ENCODE results near the gene RAB39A. TPM values are rescaled to one million over a fixed set of nuclear protein-coding genes. Genes with fewer than 3 reads are reported as not detected.

RAB39A gene
- total RNA-seq, 4 donors from 2014 or later, result 0.13 to 0.95 (median 0.67) TPM; not detected in 1

- 55 to 63% methylated on average over 8 of the region's 8 CpGs for WGBS, 2 donors
Measured at GRCh38 chr11:107963091-107963490, 34.8 kb downstream of the RAB39A start.

GRCh38 chr11:107969219-107969618 lies 41.0 kb downstream of the RAB39A start:
- no peak for DNase-seq
- Histone ChIP-seq H3K36me3 (no peaks in the 10 kb centered on the region), H3K4me1 (no peaks in the 10 kb centered on the region), H3K9me3 (no peaks in the 10 kb centered on the region), H3K27ac (no peak overlapping the region), H3K27me3 (no peaks in the 10 kb centered on the region), H3K4me3 (no peak overlapping the region)
- intact Hi-C loops (cut with DNase I), result no loop called here
- TF ChIP-seq CTCF (IDR thresholded peaks at IDR 0.05) (no peak), POLR2A (IDR thresholded peaks at IDR 0.05) (no peak)

More at GRCh38 chr11:107963091-107963490, 34.8 kb downstream of the RAB39A start:
- no peaks in the 10 kb centered on the region for H3K36me3 ChIP-seq
- H3K4me3 ChIP-seq, result no peak overlapping the region
- no peak overlapping the region for H3K27ac ChIP-seq
- H3K4me1 ChIP-seq, result no peaks in the 10 kb centered on the region
- DNase-seq, result no peak
- H3K9me3 ChIP-seq, result no peaks in the 10 kb centered on the region
- intact Hi-C loops (cut with DNase I), result no loop called here
- no peak for TF ChIP-seq POLR2A (IDR thresholded peaks at IDR 0.05)
- no peak for TF ChIP-seq CTCF (IDR thresholded peaks at IDR 0.05)
- peaks cover 0 to 3% (median 0%) of the 10 kb centered on the region in 4 donors for H3K27me3 ChIP-seq

GRCh38 chr11:107970049-107970448 lies 41.8 kb downstream of the RAB39A start:
- DNase-seq, result no peak
- H3K27me3 ChIP-seq, result no peaks in the 10 kb centered on the region
- no peak overlapping the region for H3K27ac ChIP-seq
- no peaks in the 10 kb centered on the region for H3K36me3 ChIP-seq
- TF ChIP-seq POLR2A (IDR thresholded peaks at IDR 0.05) (no peak), CTCF (IDR thresholded peaks at IDR 0.05) (no peak)
- intact Hi-C loops (cut with DNase I), result no loop called here
- H3K4me1 ChIP-seq, result no peaks in the 10 kb centered on the region
- no peaks in the 10 kb centered on the region for H3K9me3 ChIP-seq
- WGBS, 2 donors, result 61 to 75% methylated on average over 3 to 5 of the region's 5 CpGs
- H3K4me3 ChIP-seq, result no peak overlapping the region

GRCh38 chr11:107973641-107974040 lies 45.4 kb downstream of the RAB39A start:
- H3K4me1 ChIP-seq, result no peaks in the 10 kb centered on the region
- H3K27me3 ChIP-seq, result no peaks in the 10 kb centered on the region
- intact Hi-C loops (cut with DNase I), result no loop called here
- no peaks in the 10 kb centered on the region for H3K36me3 ChIP-seq
- TF ChIP-seq CTCF (IDR thresholded peaks at IDR 0.05), result no peak
- TF ChIP-seq POLR2A (IDR thresholded peaks at IDR 0.05), result no peak
- H3K9me3 ChIP-seq, result no peaks in the 10 kb centered on the region
- H3K4me3 ChIP-seq, result no peak overlapping the region
- WGBS, 2 donors, result 85 to 88% methylated on average over 1 of the region's 1 CpG
- DNase-seq, result no peak
- no peak overlapping the region for H3K27ac ChIP-seq

- TF ChIP-seq CTCF (IDR thresholded peaks at IDR 0.05) (no peak), POLR2A (IDR thresholded peaks at IDR 0.05) (no peak)
- Histone ChIP-seq H3K4me3 (no peak overlapping the region), H3K4me1 (no peaks in the 10 kb centered on the region), H3K9me3 (no peaks in the 10 kb centered on the region), H3K27ac (no peak overlapping the region), H3K36me3 (no peaks in the 10 kb centered on the region), H3K27me3 (no peaks in the 10 kb centered on the region)
- WGBS, 2 donors, result 64 to 69% methylated on average over 5 of the region's 5 CpGs
- intact Hi-C loops (cut with DNase I), result no loop called here
- DNase-seq, result no peak
Measured at GRCh38 chr11:107988397-107989158, 60.3 kb downstream of the RAB39A start.

Measured in esophagus squamous epithelium (tissue), 5 donors.